ENCODE data around the gene KLF7. TPM values are rescaled to one million over a fixed set of nuclear protein-coding genes. Genes with fewer than 3 reads are reported as not detected.

Gene KLF7
- total and polyA plus RNA-seq, 4 donors: 1.9 to 11.5 (median 4.5) TPM

GRCh38 chr2:207048416-207048815 lies 117.3 kb downstream of the KLF7 start:
- no peaks in the 10 kb centered on the region for H3K9me3 ChIP-seq (ENCODE audit: control insufficient read depth in 4 of 4, low read length in 3 of 4)
- TF ChIP-seq EGR1 (IDR thresholded peaks at IDR 0.05; ENCODE audit: low read depth in 2 of 2): no peak
- no peak for TF ChIP-seq NR2F2 (IDR thresholded peaks at IDR 0.05)
- TF ChIP-seq HNF4A (conservative IDR thresholded peaks at IDR 0.05): no peak
- TF ChIP-seq FOXA1 (IDR thresholded peaks at IDR 0.05): no peak
- no peak for TF ChIP-seq SP1 (IDR thresholded peaks at IDR 0.05)
- TF ChIP-seq RAD21 (IDR thresholded peaks at IDR 0.05): no peak
- TF ChIP-seq, protein P1, sequence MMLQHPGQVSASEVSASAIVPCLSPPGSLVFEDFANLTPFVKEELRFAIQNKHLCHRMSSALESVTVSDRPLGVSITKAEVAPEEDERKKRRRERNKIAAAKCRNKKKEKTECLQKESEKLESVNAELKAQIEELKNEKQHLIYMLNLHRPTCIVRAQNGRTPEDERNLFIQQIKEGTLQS (IDR thresholded peaks at IDR 0.05): no peak
- TF ChIP-seq HNF4G (IDR thresholded peaks at IDR 0.05): no peak
- TF ChIP-seq MAX (IDR thresholded peaks at IDR 0.05): no peak
- TF ChIP-seq REST (IDR thresholded peaks at IDR 0.05): no peak
- TF ChIP-seq, protein P2, sequence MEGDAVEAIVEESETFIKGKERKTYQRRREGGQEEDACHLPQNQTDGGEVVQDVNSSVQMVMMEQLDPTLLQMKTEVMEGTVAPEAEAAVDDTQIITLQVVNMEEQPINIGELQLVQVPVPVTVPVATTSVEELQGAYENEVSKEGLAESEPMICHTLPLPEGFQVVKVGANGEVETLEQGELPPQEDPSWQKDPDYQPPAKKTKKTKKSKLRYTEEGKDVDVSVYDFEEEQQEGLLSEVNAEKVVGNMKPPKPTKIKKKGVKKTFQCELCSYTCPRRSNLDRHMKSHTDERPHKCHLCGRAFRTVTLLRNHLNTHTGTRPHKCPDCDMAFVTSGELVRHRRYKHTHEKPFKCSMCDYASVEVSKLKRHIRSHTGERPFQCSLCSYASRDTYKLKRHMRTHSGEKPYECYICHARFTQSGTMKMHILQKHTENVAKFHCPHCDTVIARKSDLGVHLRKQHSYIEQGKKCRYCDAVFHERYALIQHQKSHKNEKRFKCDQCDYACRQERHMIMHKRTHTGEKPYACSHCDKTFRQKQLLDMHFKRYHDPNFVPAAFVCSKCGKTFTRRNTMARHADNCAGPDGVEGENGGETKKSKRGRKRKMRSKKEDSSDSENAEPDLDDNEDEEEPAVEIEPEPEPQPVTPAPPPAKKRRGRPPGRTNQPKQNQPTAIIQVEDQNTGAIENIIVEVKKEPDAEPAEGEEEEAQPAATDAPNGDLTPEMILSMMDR (IDR thresholded peaks at IDR 0.05; ENCODE audit: low read depth, low read length, missing input control): no peak
- TF ChIP-seq, protein P3, sequence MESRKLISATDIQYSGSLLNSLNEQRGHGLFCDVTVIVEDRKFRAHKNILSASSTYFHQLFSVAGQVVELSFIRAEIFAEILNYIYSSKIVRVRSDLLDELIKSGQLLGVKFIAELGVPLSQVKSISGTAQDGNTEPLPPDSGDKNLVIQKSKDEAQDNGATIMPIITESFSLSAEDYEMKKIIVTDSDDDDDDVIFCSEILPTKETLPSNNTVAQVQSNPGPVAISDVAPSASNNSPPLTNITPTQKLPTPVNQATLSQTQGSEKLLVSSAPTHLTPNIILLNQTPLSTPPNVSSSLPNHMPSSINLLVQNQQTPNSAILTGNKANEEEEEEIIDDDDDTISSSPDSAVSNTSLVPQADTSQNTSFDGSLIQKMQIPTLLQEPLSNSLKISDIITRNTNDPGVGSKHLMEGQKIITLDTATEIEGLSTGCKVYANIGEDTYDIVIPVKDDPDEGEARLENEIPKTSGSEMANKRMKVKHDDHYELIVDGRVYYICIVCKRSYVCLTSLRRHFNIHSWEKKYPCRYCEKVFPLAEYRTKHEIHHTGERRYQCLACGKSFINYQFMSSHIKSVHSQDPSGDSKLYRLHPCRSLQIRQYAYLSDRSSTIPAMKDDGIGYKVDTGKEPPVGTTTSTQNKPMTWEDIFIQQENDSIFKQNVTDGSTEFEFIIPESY (IDR thresholded peaks at IDR 0.05): no peak
- TF ChIP-seq FOXA2 (IDR thresholded peaks at IDR 0.05): no peak
- no peak for TF ChIP-seq YY1 (IDR thresholded peaks at IDR 0.05)
- TF ChIP-seq JUND (IDR thresholded peaks at IDR 0.05): no peak
- no peak for TF ChIP-seq RXRA (IDR thresholded peaks at IDR 0.05)
- no peak for TF ChIP-seq GABPA (IDR thresholded peaks at IDR 0.05 in 1 of 2, conservative IDR thresholded peaks at IDR 0.05 in 1 of 2)
- TF ChIP-seq TAF1 (conservative IDR thresholded peaks at IDR 0.05): no peak
- no peak overlapping the region for H3K9ac ChIP-seq (ENCODE audit: low read depth in 1 of 2, low read length in 2 of 2)
- DNase-seq (ENCODE audit: low spot score): no peak
- no peak overlapping the region for H3K27ac ChIP-seq (ENCODE audit: low read depth in 1 of 2, low read length in 2 of 2)
- H3K4me3 ChIP-seq (ENCODE audit: low read depth in 1 of 3, low read length in 3 of 3): no peak overlapping the region
- peaks cover 0 to 4% (median 0%) of the 10 kb centered on the region in 4 donors for H3K4me1 ChIP-seq (ENCODE audit: control insufficient read depth in 4 of 4, insufficient read depth in 4 of 4, low read length in 3 of 4)
- no peaks in the 10 kb centered on the region for H3K27me3 ChIP-seq (ENCODE audit: control insufficient read depth in 4 of 4, insufficient read depth in 4 of 4, low read length in 3 of 4)
- WGBS: 86% methylated on average over 5 of the region's 5 CpGs
- no peaks in the 10 kb centered on the region for H3K36me3 ChIP-seq (ENCODE audit: control insufficient read depth in 4 of 4, insufficient read depth in 3 of 4, low read depth in 1 of 4, low read length in 3 of 4)

All from liver (tissue), 9 donors.